Testis (tissue), 2 donors: ENCODE results near the gene CYP4F22.
"Not testable (repeated sequence)": the region's sequence is repeated elsewhere in the genome, so short reads cannot be mapped to it uniquely, and the experiment has no call there.

ENCODE experiments used
- CTCF ChIP-seq, 3 experiments: fragments of 450-650 bp in 2 of 3; fragments of 200-600 bp in 1 of 3; sonication (generic) in 1 of 3; IDR thresholded peaks; one replicate each; pipeline ENCODE4 v1.5.1; 2016 to 2019; ENCODE audit warnings: antibody characterized with exemption in 3 of 3, mild to moderate bottlenecking in 2 of 3, moderate library complexity in 1 of 3
- POLR2A ChIP-seq: fragments of 450-650 bp; IDR thresholded peaks from one replicate; pipeline ENCODE4 v1.6.1; 2017; ENCODE audit warnings: antibody characterized with exemption, mild to moderate bottlenecking, moderate library complexity

- not testable (repeated sequence) for TF ChIP-seq CTCF (IDR thresholded peaks at IDR 0.05); POLR2A
Measured at GRCh38 chr19:15480996-15481395, 27.3 kb upstream of the CYP4F22 start.
